ENCODE data around the gene CRKL. TPM values are rescaled to one million over a fixed set of nuclear protein-coding genes. Genes with fewer than 3 reads are reported as not detected.

The CRKL gene
- total RNA-seq, 1 donor from 2014 or later: 59.5 TPM

- H3K36me3 Mint-ChIP-seq (ENCODE audit: low read depth, unreplicated experiment): no peaks in the 10 kb centered on the region
- H3K4me3 Mint-ChIP-seq (ENCODE audit: unreplicated experiment): no peak overlapping the region
- no peak for TF ChIP-seq EZH2 (IDR thresholded peaks at IDR 0.05; ENCODE audit: insufficient read depth, low read length)
- no peak for TF ChIP-seq CTCF (IDR thresholded peaks at IDR 0.05; ENCODE audit: insufficient read depth, low read depth, low read length)
- no peaks in the 10 kb centered on the region for H3K27me3 Mint-ChIP-seq (ENCODE audit: low read depth, unreplicated experiment)
- H3K9me3 Mint-ChIP-seq (ENCODE audit: unreplicated experiment): no peaks in the 10 kb centered on the region
- Histone ChIP-seq H3K27ac (ENCODE audit: low read depth, low read length) (peak overlapping the region; percentile 2), H4K20me1 (ENCODE audit: insufficient read depth, low read length) (peaks cover 94% of the 10 kb centered on the region), H3K9ac (ENCODE audit: low read length) (no peak overlapping the region), H3K27me3 (ENCODE audit: insufficient read depth, low read length) (no peaks in the 10 kb centered on the region), H3K79me2 (ENCODE audit: insufficient read depth, low read length) (peaks cover 94% of the 10 kb centered on the region), H3K9me3 (ENCODE audit: insufficient read depth, low read depth, low read length) (no peaks in the 10 kb centered on the region), H3K36me3 (ENCODE audit: insufficient read depth, low read length) (peaks cover 13% of the 10 kb centered on the region), H2AFZ (ENCODE audit: low read depth, low read length) (no peak overlapping the region), H3K4me2 (ENCODE audit: low read length) (peak overlapping the region; percentile 43), H3K4me3 (ENCODE audit: insufficient read depth, low read depth, low read length) (no peak overlapping the region), H3K4me1 (ENCODE audit: insufficient read depth, low read length) (peaks cover 15% of the 10 kb centered on the region)
- FAIRE-seq (no peak), DNase-seq (ENCODE audit: low read depth) (peak; percentile 47)
- H3K27ac Mint-ChIP-seq (ENCODE audit: unreplicated experiment): peak overlapping the region; percentile 59
- peaks cover 26% of the 10 kb centered on the region for H3K4me1 Mint-ChIP-seq (ENCODE audit: low read depth, unreplicated experiment)
These were observed 29.1 kb downstream of the CRKL start for GRCh38 chr22:20946080-20946986.

- Histone ChIP-seq H3K4me3 (ENCODE audit: insufficient read depth, low read depth, low read length) (no peak overlapping the region), H3K27me3 (ENCODE audit: insufficient read depth, low read length) (no peaks in the 10 kb centered on the region), H2AFZ (ENCODE audit: low read depth, low read length) (no peak overlapping the region), H3K4me2 (ENCODE audit: low read length) (no peak overlapping the region), H3K4me1 (ENCODE audit: insufficient read depth, low read length) (peaks cover 15% of the 10 kb centered on the region), H3K79me2 (ENCODE audit: insufficient read depth, low read length) (peaks cover 96% of the 10 kb centered on the region), H3K27ac (ENCODE audit: low read depth, low read length) (no peak overlapping the region), H4K20me1 (ENCODE audit: insufficient read depth, low read length) (peaks cover 96% of the 10 kb centered on the region), H3K9me3 (ENCODE audit: insufficient read depth, low read depth, low read length) (no peaks in the 10 kb centered on the region), H3K36me3 (ENCODE audit: insufficient read depth, low read length) (peaks cover 18% of the 10 kb centered on the region), H3K9ac (ENCODE audit: low read length) (no peak overlapping the region)
- no peak for TF ChIP-seq EZH2 (IDR thresholded peaks at IDR 0.05; ENCODE audit: insufficient read depth, low read length)
- no peak for TF ChIP-seq CTCF (IDR thresholded peaks at IDR 0.05; ENCODE audit: insufficient read depth, low read depth, low read length)
- no peak overlapping the region for H3K27ac Mint-ChIP-seq (ENCODE audit: unreplicated experiment)
- no peak overlapping the region for H3K4me3 Mint-ChIP-seq (ENCODE audit: unreplicated experiment)
- no peaks in the 10 kb centered on the region for H3K9me3 Mint-ChIP-seq (ENCODE audit: unreplicated experiment)
- FAIRE-seq: no peak
- peaks cover 32% of the 10 kb centered on the region for H3K4me1 Mint-ChIP-seq (ENCODE audit: low read depth, unreplicated experiment)
- no peaks in the 10 kb centered on the region for H3K36me3 Mint-ChIP-seq (ENCODE audit: low read depth, unreplicated experiment)
- no peak for DNase-seq (ENCODE audit: low read depth)
- H3K27me3 Mint-ChIP-seq (ENCODE audit: low read depth, unreplicated experiment): no peaks in the 10 kb centered on the region
These were observed 29.8 kb downstream of the CRKL start for GRCh38 chr22:20946991-20947390.

- Histone ChIP-seq H3K9me3 (ENCODE audit: insufficient read depth, low read depth, low read length) (no peaks in the 10 kb centered on the region), H4K20me1 (ENCODE audit: insufficient read depth, low read length) (peaks cover 94% of the 10 kb centered on the region), H3K4me2 (ENCODE audit: low read length) (no peak overlapping the region), H3K36me3 (ENCODE audit: insufficient read depth, low read length) (peaks cover 29% of the 10 kb centered on the region), H3K79me2 (ENCODE audit: insufficient read depth, low read length) (peaks cover 90% of the 10 kb centered on the region), H3K27me3 (ENCODE audit: insufficient read depth, low read length) (no peaks in the 10 kb centered on the region), H3K27ac (ENCODE audit: low read depth, low read length) (no peak overlapping the region), H3K9ac (ENCODE audit: low read length) (no peak overlapping the region), H3K4me3 (ENCODE audit: insufficient read depth, low read depth, low read length) (no peak overlapping the region), H2AFZ (ENCODE audit: low read depth, low read length) (no peak overlapping the region), H3K4me1 (ENCODE audit: insufficient read depth, low read length) (peaks cover 15% of the 10 kb centered on the region)
- no peak for TF ChIP-seq CTCF (IDR thresholded peaks at IDR 0.05; ENCODE audit: insufficient read depth, low read depth, low read length)
- TF ChIP-seq EZH2 (IDR thresholded peaks at IDR 0.05; ENCODE audit: insufficient read depth, low read length): no peak
- Mint-ChIP-seq H3K27ac (ENCODE audit: unreplicated experiment) (no peak overlapping the region), H3K27me3 (ENCODE audit: low read depth, unreplicated experiment) (no peaks in the 10 kb centered on the region), H3K4me3 (ENCODE audit: unreplicated experiment) (no peak overlapping the region), H3K4me1 (ENCODE audit: low read depth, unreplicated experiment) (peaks cover 39% of the 10 kb centered on the region), H3K36me3 (ENCODE audit: low read depth, unreplicated experiment) (peaks cover 4% of the 10 kb centered on the region), H3K9me3 (ENCODE audit: unreplicated experiment) (no peaks in the 10 kb centered on the region)
- DNase-seq (ENCODE audit: low read depth): no peak
- no peak for FAIRE-seq
These were observed 31.2 kb downstream of the CRKL start for GRCh38 chr22:20948450-20948849.

All from astrocyte (in vitro differentiated cells and primary cell).